HEK293 (cell line): Measurements from ENCODE around the gene FMO1.

Source experiments
- CTCF ChIA-PET: fragments of 350-600 bp; formaldehyde crosslinking; extraction: SDS; loops from one replicate; lab custom pipeline; 2021; ENCODE audit warnings: antibody characterized with exemption; lab: Yijun Ruan, JAX
- POLR2A ChIA-PET: fragments of 300-600 bp; formaldehyde crosslinking; extraction: SDS; loops from one replicate; lab custom pipeline; 2020; ENCODE audit warnings: antibody characterized with exemption, inconsistent platforms; lab: Yijun Ruan, JAX
- H3K27ac ChIP-seq: fragments of 200-500 bp; sonication (Bioruptor generic); 2 replicates; pipeline ENCODE4 v1.5.1; 2014; ENCODE audit warnings: low read depth, low read length, control low read depth, inconsistent platforms; ENCODE audit errors: extremely low read depth
- H3K36me3 ChIP-seq, 2 experiments: fragments of 200-500 bp in 1 of 2; sonication (Bioruptor generic) in 1 of 2; 1 replicate in 1 of 2; 2 replicates in 1 of 2; pipeline ENCODE4 v1.5.1; 2014 to 2017; ENCODE audit warnings: inconsistent platforms in 2 of 2, low read length in 2 of 2; ENCODE audit not compliant: control insufficient read depth in 2 of 2, insufficient read depth in 1 of 2
- H3K4me1 ChIP-seq: fragments of 200-500 bp; sonication (Bioruptor generic); 2 replicates; pipeline ENCODE4 v1.5.1; 2014; ENCODE audit warnings: mild to moderate bottlenecking, low read length, inconsistent platforms; ENCODE audit not compliant: control insufficient read depth, insufficient read depth
- H3K4me3 ChIP-seq: 2 replicates; pipeline ENCODE4 v1.5.1; 2011; ENCODE audit warnings: low read depth, mild to moderate bottlenecking, control low read depth, low read length, moderate library complexity
- H3K9me3 ChIP-seq: fragments of 200-500 bp; sonication (Bioruptor generic); 2 replicates; pipeline ENCODE4 v1.5.1; 2014; ENCODE audit warnings: low read depth, low read length, inconsistent platforms; ENCODE audit not compliant: control insufficient read depth, insufficient read depth
- BCL11B ChIP-seq: fragments of 450-650 bp; formaldehyde crosslinking; IDR thresholded peaks from 2 replicates; pipeline ENCODE4 v1.5.1; 2016; ENCODE audit warnings: low read depth, missing biosample characterization, missing genetic modification characterization
- GFI1B ChIP-seq: fragments of 450-650 bp; formaldehyde crosslinking; IDR thresholded peaks from 2 replicates; pipeline ENCODE4 v1.5.1; 2016; ENCODE audit warnings: missing biosample characterization, missing genetic modification characterization
- GLI4 ChIP-seq: fragments of 450-650 bp; formaldehyde crosslinking; IDR thresholded peaks from 2 replicates; pipeline ENCODE4 v1.5.1; 2016; ENCODE audit warnings: missing biosample characterization, missing genetic modification characterization
- OSR2 ChIP-seq: fragments of 450-650 bp; formaldehyde crosslinking; IDR thresholded peaks from 2 replicates; pipeline ENCODE4 v1.5.1; 2016; ENCODE audit warnings: missing biosample characterization, missing genetic modification characterization
- PRDM2 ChIP-seq: fragments of 450-650 bp; formaldehyde crosslinking; IDR thresholded peaks from 2 replicates; pipeline ENCODE4 v1.5.1; 2016; ENCODE audit warnings: missing biosample characterization, missing genetic modification characterization, borderline replicate concordance
- TRIM28 ChIP-seq: IDR thresholded peaks from 2 replicates; pipeline ENCODE4 v1.6.1; 2011; ENCODE audit warnings: low read length, control low read depth, borderline replicate concordance
- ZBTB1 ChIP-seq: fragments of 450-650 bp; formaldehyde crosslinking; IDR thresholded peaks from 2 replicates; pipeline ENCODE4 v1.5.1; 2016; ENCODE audit warnings: missing biosample characterization, missing genetic modification characterization
- ZBTB7A ChIP-seq: fragments of 450-650 bp; formaldehyde crosslinking; IDR thresholded peaks from 2 replicates; pipeline ENCODE4 v1.5.1; 2016; ENCODE audit warnings: low read depth, missing biosample characterization, missing genetic modification characterization
- ZNF112 ChIP-seq: fragments of 450-650 bp; formaldehyde crosslinking; IDR thresholded peaks from 2 replicates; pipeline ENCODE4 v1.5.0; 2017; ENCODE audit warnings: missing biosample characterization, missing genetic modification characterization
- ZNF132 ChIP-seq: fragments of 450-650 bp; formaldehyde crosslinking; IDR thresholded peaks from 2 replicates; pipeline ENCODE4 v1.5.1; 2017; ENCODE audit warnings: missing biosample characterization, missing genetic modification characterization, borderline replicate concordance
- ZNF140 ChIP-seq: fragments of 450-650 bp; formaldehyde crosslinking; IDR thresholded peaks from 2 replicates; pipeline ENCODE4 v1.5.1; 2016; ENCODE audit warnings: missing biosample characterization, missing genetic modification characterization
- ZNF184 ChIP-seq: fragments of 450-650 bp; IDR thresholded peaks from 2 replicates; pipeline ENCODE4 v1.5.1; 2018; ENCODE audit warnings: missing biosample characterization, mild to moderate bottlenecking, missing genetic modification characterization
- ZNF274 ChIP-seq, 2 experiments: fragments of 200-500 bp in 1 of 2; fragments of 450-650 bp in 1 of 2; sonication (Bioruptor generic) in 1 of 2; formaldehyde crosslinking in 1 of 2; IDR thresholded peaks; 2 replicates each; pipeline versions ENCODE4 v1.5.1 to v1.6.1; 2014 to 2016; ENCODE audit warnings: borderline replicate concordance in 1 of 2, inconsistent platforms in 1 of 2, low read length in 1 of 2, missing biosample characterization in 1 of 2, missing genetic modification characterization in 1 of 2
- ZNF311 ChIP-seq: fragments of 450-650 bp; formaldehyde crosslinking; IDR thresholded peaks from 2 replicates; pipeline ENCODE4 v1.5.1; 2017; ENCODE audit warnings: missing biosample characterization, missing genetic modification characterization, borderline replicate concordance
- ZNF37A ChIP-seq: fragments of 450-650 bp; IDR thresholded peaks from 2 replicates; pipeline ENCODE4 v1.5.1; 2018; ENCODE audit warnings: missing biosample characterization, missing genetic modification characterization
- ZNF394 ChIP-seq: fragments of 450-650 bp; formaldehyde crosslinking; IDR thresholded peaks from 2 replicates; pipeline ENCODE4 v1.5.1; 2016; ENCODE audit warnings: missing biosample characterization, missing genetic modification characterization, mild to moderate bottlenecking, moderate library complexity, borderline replicate concordance
- ZNF473 ChIP-seq: fragments of 450-650 bp; formaldehyde crosslinking; IDR thresholded peaks from 2 replicates; pipeline ENCODE4 v1.5.1; 2017; ENCODE audit warnings: missing biosample characterization, missing genetic modification characterization
- ZNF623 ChIP-seq: fragments of 450-650 bp; formaldehyde crosslinking; IDR thresholded peaks from 2 replicates; pipeline ENCODE4 v1.5.1; 2016; ENCODE audit warnings: missing biosample characterization, missing genetic modification characterization
- ZNF654 ChIP-seq: fragments of 450-650 bp; formaldehyde crosslinking; IDR thresholded peaks from 2 replicates; pipeline ENCODE4 v1.5.1; 2016; ENCODE audit warnings: low read depth, missing biosample characterization, missing genetic modification characterization
- ZNF658 ChIP-seq: fragments of 450-650 bp; formaldehyde crosslinking; IDR thresholded peaks from 2 replicates; pipeline ENCODE4; 2016; ENCODE audit warnings: missing biosample characterization, missing genetic modification characterization
- ZNF701 ChIP-seq: fragments of 450-650 bp; formaldehyde crosslinking; IDR thresholded peaks from 2 replicates; pipeline ENCODE4 v1.5.1; 2016; ENCODE audit warnings: missing biosample characterization, missing genetic modification characterization
- ZNF707 ChIP-seq: fragments of 450-650 bp; formaldehyde crosslinking; IDR thresholded peaks from 2 replicates; pipeline ENCODE4 v1.5.1; 2016; ENCODE audit warnings: missing biosample characterization, missing genetic modification characterization
- ZSCAN30 ChIP-seq: fragments of 450-650 bp; IDR thresholded peaks from 2 replicates; pipeline ENCODE4 v1.5.1; 2018; ENCODE audit warnings: missing biosample characterization, mild to moderate bottlenecking, missing genetic modification characterization, moderate library complexity
- ZXDB ChIP-seq: fragments of 450-650 bp; formaldehyde crosslinking; IDR thresholded peaks from 2 replicates; pipeline ENCODE4 v1.5.1; 2016; ENCODE audit warnings: missing biosample characterization, missing genetic modification characterization
- TF ChIP-seq, protein P1 (sequence below): fragments of 450-650 bp; formaldehyde crosslinking; IDR thresholded peaks from 2 replicates; pipeline ENCODE4 v1.5.1; 2017; ENCODE audit warnings: missing biosample characterization, missing genetic modification characterization
- TF ChIP-seq, protein P2 (sequence below): fragments of 450-650 bp; formaldehyde crosslinking; IDR thresholded peaks from 2 replicates; pipeline ENCODE4 v1.5.1; 2016; ENCODE audit warnings: missing biosample characterization, missing genetic modification characterization

The FMO1 gene

DNA sequence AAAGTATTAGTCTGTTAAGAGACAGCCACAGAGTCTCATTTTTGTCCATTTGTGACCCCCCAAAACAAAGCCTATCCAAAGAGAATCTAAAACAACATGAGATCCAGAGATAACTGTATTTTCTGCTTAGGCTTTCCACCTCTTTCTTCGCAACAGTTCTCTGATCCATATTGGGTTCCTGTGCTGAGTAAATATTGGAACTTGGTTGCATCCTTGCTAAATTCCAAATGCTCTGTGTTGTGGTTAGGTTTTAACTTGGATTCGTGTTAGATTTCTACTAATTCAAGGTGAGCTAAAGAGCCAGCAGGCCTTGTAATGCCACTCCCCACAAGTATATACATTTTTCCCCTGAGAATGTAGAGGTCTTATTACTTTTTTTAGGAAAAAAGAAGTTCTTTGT is 29.2 kb downstream of the FMO1 start:
- H3K9me3 ChIP-seq = no peaks in the 10 kb centered on the region
- no peaks in the 10 kb centered on the region for H3K36me3 ChIP-seq
- POLR2A ChIA-PET = no interaction called here
- H3K27ac ChIP-seq = no peak overlapping the region
- TF ChIP-seq ZNF311 (tag by site-specific recombination) = no peak
- TF ChIP-seq ZNF623 (tag by site-specific recombination) = no peak
- no peak for TF ChIP-seq TRIM28
- TF ChIP-seq OSR2 = no peak
- no peak for TF ChIP-seq ZNF394 (tag by site-specific recombination)
- TF ChIP-seq ZXDB (tag by site-specific recombination) = no peak
- TF ChIP-seq ZNF132 (tag by site-specific recombination) = no peak
- no peak for TF ChIP-seq ZNF37A (tag by site-specific recombination)
- no peak for TF ChIP-seq ZNF184 (tag by site-specific recombination)
- TF ChIP-seq, protein P1, sequence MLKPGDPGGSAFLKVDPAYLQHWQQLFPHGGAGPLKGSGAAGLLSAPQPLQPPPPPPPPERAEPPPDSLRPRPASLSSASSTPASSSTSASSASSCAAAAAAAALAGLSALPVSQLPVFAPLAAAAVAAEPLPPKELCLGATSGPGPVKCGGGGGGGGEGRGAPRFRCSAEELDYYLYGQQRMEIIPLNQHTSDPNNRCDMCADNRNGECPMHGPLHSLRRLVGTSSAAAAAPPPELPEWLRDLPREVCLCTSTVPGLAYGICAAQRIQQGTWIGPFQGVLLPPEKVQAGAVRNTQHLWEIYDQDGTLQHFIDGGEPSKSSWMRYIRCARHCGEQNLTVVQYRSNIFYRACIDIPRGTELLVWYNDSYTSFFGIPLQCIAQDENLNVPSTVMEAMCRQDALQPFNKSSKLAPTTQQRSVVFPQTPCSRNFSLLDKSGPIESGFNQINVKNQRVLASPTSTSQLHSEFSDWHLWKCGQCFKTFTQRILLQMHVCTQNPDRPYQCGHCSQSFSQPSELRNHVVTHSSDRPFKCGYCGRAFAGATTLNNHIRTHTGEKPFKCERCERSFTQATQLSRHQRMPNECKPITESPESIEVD (tag by site-specific recombination) = no peak
- no peak for TF ChIP-seq GLI4 (tag by site-specific recombination)
- TF ChIP-seq ZNF112 (tag by site-specific recombination) = no peak
- no peak for TF ChIP-seq ZNF654 (tag by site-specific recombination)
- TF ChIP-seq GFI1B (tag by site-specific recombination) = no peak
- H3K4me1 ChIP-seq = no peaks in the 10 kb centered on the region
- CTCF ChIA-PET = interaction anchor here (1.9 kb wide), 1 partner anchor 32 kb away, joined by 7 read pairs; no protein-coding TSS in a partner anchor
- H3K4me3 ChIP-seq = no peak overlapping the region

DNA sequence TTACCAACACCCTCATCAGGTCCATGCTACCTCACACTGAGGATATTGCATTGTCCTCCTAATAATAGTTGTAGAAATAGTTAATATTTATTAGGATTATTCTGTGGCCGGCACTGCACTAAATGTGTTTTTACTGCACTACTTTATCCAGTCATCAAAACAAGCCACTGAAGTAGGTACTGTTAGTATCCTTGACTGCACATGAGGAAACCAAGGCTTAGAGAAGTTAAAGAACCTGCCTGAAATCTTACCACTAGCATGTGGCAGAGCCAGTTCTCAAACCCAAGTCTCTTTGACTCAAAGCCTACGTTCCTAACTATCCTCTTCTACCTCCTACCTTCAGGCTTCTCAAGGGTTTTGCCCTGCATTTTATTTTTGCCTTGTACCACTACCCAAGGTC is 30.9 kb downstream of the FMO1 start:
- CTCF ChIA-PET = interaction anchor here (2.2 kb wide), 1 partner anchor 34 kb away, joined by 7 read pairs; the partner anchor contains the start of gene FMO4
- H3K27ac ChIP-seq = no peak overlapping the region
- POLR2A ChIA-PET = no interaction called here
- no peaks in the 10 kb centered on the region for H3K4me1 ChIP-seq
- H3K4me3 ChIP-seq = no peak overlapping the region
- H3K9me3 ChIP-seq = no peaks in the 10 kb centered on the region
- no peaks in the 10 kb centered on the region for H3K36me3 ChIP-seq
- TF ChIP-seq PRDM2 (tag by site-specific recombination) = no peak
- no peak for TF ChIP-seq BCL11B (tag by site-specific recombination)
- TF ChIP-seq, protein P2, sequence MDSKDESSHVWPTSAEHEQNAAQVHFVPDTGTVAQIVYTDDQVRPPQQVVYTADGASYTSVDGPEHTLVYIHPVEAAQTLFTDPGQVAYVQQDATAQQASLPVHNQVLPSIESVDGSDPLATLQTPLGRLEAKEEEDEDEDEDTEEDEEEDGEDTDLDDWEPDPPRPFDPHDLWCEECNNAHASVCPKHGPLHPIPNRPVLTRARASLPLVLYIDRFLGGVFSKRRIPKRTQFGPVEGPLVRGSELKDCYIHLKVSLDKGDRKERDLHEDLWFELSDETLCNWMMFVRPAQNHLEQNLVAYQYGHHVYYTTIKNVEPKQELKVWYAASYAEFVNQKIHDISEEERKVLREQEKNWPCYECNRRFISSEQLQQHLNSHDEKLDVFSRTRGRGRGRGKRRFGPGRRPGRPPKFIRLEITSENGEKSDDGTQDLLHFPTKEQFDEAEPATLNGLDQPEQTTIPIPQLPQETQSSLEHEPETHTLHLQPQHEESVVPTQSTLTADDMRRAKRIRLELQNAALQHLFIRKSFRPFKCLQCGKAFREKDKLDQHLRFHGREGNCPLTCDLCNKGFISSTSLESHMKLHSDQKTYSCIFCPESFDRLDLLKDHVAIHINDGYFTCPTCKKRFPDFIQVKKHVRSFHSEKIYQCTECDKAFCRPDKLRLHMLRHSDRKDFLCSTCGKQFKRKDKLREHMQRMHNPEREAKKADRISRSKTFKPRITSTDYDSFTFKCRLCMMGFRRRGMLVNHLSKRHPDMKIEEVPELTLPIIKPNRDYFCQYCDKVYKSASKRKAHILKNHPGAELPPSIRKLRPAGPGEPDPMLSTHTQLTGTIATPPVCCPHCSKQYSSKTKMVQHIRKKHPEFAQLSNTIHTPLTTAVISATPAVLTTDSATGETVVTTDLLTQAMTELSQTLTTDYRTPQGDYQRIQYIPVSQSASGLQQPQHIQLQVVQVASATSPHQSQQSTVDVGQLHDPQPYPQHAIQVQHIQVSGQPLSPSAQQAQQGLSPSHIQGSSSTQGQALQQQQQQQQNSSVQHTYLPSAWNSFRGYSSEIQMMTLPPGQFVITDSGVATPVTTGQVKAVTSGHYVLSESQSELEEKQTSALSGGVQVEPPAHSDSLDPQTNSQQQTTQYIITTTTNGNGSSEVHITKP = no peak
- no peak for TF ChIP-seq ZNF140 (tag by site-specific recombination)
- no peak for TF ChIP-seq ZNF274 (IDR thresholded peaks at IDR 0.05; ENCODE audit: low read length)
- no peak for TF ChIP-seq ZNF274 (tag by site-specific recombination; IDR thresholded peaks at IDR 0.05; ENCODE audit: borderline replicate concordance)
- no peak for TF ChIP-seq ZSCAN30
- TF ChIP-seq ZBTB7A (tag by site-specific recombination) = no peak
- TF ChIP-seq ZBTB1 (tag by site-specific recombination) = no peak
- no peak for TF ChIP-seq ZNF701 (tag by site-specific recombination)
- TF ChIP-seq ZNF658 (tag by site-specific recombination) = no peak
- no peak for TF ChIP-seq ZNF707
- TF ChIP-seq ZNF473 (tag by site-specific recombination) = no peak
